GM18909 (cell line): ENCODE data around the gene TMEM116.
"Not testable (repeated sequence)": the region's sequence is repeated elsewhere in the genome, so short reads cannot be mapped to it uniquely, and the experiment has no call there.

Experiments
- ATAC-seq: cut with Tn5 transposase; IDR thresholded peaks from one replicate; pipeline ENCODE4 v1.9.1; 2021; ENCODE audit warnings: mild to moderate bottlenecking; ENCODE audit not compliant: unreplicated experiment, poor library complexity

Gene TMEM116

GRCh38 chr12:111981987-111982386 lies 31.0 kb downstream of the TMEM116 start:
- no peak for ATAC-seq

- no peak for ATAC-seq
Observed at GRCh38 chr12:111980598-111980997, 32.4 kb downstream of the TMEM116 start.

DNA sequence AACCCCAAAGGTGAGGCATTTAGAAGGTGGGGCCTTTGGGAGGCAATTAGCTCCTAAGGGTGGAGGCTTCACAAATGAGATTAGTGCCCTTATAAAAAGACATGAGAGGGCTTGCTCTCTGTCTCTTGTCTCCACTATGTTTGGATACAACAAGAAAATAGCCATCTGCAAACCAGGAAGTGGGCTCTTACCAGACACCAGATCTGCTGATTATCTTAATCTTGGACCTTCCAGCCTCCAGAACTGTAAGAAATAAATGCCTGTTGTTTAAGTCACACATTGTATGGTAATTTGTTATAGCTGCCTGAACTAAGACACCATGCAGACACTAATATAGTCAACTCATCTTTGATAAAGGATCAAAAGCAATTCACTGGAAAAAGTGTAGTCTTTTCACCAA lies 34.4 kb downstream of the TMEM116 start:
- no peak for ATAC-seq

DNA sequence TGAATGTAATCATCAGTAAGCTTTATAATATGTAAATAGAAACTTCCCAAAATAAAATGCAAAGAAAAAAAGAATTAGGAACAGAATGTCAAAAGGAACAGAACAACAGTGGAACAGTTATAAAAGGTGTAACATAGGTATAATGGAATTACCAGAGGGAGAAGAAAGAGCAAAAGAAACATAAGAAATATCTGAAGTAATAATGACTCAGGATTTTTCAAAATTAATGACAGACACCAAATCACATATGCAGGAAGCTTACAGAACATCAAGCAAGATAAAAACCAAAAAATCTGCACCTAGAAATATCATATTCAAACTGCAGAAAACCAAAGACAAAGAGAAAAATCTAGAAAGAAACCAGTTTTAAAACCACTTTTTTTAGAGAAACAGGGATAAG lies 36.1 kb downstream of the TMEM116 start:
- ATAC-seq = no peak

GRCh38 chr12:111976291-111976690 lies 36.7 kb downstream of the TMEM116 start:
- ATAC-seq = no peak

- no peak for ATAC-seq
Observed at GRCh38 chr12:111975161-111975931, 37.6 kb downstream of the TMEM116 start.

- ATAC-seq = no peak
Observed at GRCh38 chr12:111971800-111972199, 41.2 kb downstream of the TMEM116 start.

DNA sequence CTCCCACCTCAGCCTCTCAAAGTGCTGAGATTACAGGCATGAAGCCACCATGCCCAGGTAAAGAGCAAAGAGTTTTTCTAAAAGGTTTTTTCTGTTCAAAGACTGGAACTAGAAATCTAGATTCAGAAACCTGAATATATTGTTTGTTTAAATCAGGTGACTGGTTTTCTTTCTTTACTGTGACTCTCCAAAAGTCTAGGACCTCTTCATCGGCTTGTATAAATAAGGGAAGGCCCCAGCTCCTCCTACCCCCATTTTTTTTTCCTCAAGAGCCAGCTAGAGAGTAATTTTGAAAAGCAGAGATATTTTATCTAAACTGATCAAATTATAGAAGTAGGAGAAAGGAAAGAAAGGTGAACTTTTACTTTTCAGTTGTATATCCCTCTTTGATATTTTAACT lies 48.0 kb downstream of the TMEM116 start:
- no peak for ATAC-seq

- not testable (repeated sequence) for ATAC-seq
Observed at GRCh38 chr12:111959518-111959917, 53.4 kb downstream of the TMEM116 start.

GRCh38 chr12:111957224-111957623 lies 55.7 kb downstream of the TMEM116 start:
- not testable (repeated sequence) for ATAC-seq

DNA sequence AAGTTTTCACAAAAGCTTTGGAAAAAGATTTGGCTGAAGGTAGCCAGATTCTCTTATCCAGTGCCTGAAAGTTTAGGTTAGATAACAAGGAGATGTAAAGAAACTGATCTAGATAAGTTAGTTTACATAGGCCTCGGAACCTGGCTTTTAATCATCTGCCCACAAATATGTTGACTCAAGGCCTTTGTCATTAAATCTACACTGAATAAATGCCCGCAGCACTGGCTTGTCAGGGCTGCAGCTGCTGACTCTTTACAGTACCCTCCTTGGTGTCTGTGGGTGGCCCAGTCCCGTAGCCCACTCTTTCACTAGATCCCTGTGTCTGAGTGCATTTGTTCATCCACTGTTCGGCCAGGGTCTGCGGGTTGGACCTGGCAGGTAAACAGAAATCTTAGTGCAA lies 58.0 kb downstream of the TMEM116 start:
- no peak for ATAC-seq

DNA sequence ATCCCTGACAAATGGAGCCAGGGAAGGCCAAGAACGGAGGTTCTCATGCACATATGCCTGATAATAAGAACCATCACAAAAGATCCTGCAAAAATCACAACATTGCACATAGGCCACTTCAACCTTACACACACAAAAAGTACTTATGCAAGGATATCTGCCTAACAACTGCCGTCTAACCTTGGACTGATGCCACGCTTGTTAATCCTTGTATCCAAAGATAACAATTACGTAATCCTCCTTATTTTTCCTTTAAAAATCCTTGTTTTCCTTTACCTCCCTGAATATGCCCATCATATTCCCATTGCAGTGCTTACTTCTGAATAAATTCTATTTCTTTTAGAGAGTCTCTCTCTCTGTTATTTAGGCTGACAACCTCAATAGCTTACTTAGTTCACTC lies 59.5 kb downstream of the TMEM116 start:
- no peak for ATAC-seq

- ATAC-seq = not testable (repeated sequence)
Observed at GRCh38 chr12:111952084-111952787, 60.7 kb downstream of the TMEM116 start.

GRCh38 chr12:111950961-111951676 lies 61.8 kb downstream of the TMEM116 start:
- ATAC-seq = not testable (repeated sequence)

GRCh38 chr12:111943929-111944328 lies 69.0 kb downstream of the TMEM116 start:
- no peak for ATAC-seq

DNA sequence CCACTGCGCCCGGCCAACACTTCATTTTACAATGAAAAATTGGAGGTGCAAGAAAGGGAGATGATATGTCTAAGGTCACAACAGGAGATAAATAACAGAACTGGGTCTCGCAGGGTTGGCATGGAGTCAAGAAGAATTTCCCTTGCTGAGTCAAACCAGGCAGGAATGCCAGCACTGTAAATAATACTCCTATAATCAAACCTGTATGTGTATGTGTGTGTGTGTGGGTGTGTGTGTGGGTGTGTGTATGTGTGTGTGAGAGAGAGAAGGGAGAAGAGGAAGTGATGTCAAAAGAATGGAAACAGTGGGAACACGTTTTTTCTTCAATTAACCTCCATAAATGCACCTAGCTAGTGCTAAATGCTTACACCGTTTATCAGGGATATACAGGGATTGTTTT lies 70.4 kb downstream of the TMEM116 start:
- ATAC-seq = no peak

DNA sequence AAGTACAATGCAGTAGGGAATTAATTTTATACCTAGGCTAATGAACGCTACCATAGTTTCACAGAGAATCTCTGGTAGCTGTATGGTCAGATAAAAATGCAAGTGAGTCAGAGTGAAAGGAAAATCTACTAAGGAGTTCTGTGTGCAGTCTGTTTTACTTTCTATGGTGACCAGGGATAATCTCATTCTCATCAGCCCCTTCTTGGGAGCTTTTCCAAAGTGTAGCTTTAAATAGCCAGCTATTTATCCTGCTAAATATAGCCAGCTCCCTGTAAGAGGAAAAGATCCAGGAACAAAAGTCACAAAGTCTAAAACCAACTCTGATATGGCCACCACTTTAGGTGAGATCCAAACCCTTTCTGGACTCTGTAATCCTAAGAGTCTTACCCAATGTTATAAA lies 75.5 kb downstream of the TMEM116 start:
- ATAC-seq = no peak

DNA sequence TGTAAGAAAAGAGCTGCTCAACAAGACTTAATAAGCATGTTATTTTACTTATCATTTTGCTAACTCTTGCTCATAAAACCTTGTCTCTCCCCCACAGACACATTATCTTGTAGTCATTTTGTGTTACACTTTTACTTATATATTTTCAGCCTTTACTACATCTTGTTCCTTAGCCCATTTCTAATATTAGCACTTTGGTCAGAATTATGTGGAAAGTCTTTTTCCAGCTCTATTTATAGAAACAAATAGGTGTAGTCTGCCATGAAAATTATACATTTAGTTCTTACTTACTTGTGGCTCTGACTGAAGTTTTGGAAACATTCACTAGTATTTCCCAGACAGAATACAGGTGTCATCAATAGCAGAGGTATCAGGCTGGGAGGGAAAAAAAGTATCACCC lies 76.1 kb downstream of the TMEM116 start:
- ATAC-seq = no peak

DNA sequence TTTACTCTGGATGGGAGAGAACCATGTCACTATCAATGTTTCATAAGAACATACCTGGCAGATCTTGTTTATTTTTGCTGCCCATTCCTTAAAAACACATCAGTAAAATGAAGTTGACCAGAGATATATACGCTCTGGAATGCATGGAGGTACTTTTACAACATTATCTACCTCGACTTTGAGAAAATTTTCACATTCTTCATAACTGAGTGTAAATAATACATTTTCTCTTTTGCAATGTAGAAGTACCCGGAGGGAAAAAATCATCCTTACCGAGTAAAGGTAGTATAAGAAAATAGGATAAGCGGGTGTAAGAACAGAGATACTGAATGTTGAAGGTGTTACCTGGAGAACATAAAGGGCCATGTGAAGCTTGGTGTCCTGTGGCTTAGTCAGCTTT lies 80.7 kb downstream of the TMEM116 start:
- ATAC-seq = no peak

DNA sequence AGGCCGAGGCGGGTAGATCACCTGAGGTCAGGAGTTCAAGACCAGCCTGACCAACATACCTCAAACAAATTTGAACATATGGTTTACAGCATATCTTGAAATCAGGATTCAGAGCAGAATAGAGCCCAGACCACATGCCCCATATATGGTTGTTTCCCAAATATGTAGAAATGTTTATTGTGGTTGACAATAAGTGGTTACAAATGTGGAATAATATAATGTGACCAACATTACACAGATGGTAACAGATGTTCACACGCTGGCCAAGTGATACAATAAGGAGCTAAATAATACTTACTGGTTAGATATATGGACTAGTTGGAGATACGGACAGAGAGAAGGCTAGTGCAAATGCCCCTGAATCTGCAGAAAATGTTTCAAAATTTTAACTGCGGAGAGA lies 85.6 kb downstream of the TMEM116 start:
- ATAC-seq = no peak

DNA sequence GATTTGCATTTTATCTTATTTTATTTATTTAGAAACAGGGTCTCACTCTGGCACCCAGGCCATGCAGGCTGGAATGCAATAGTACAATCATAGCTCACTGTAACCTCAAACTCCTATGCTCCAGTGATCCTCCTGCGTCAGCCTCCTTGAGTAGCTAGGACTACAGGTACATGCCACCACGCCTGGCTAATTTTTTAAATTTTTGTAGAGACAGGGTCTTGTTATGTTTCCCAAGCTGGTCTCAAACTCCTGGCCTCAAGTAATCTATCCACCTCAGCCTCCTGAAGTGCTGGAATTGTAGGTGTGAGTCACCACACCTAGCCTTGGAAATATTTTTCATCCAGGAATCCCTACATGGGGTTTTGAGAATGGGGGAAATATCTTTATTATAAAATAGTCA lies 86.3 kb downstream of the TMEM116 start:
- ATAC-seq = no peak
